Omental fat pad (tissue), 4 donors: Measurements from ENCODE around the gene SATB1. TPM values are rescaled to one million over a fixed set of nuclear protein-coding genes. Genes with fewer than 3 reads are reported as not detected.

Experiments used
- ATAC-seq: fragments of 150-250 bp; one replicate; pipeline ENCODE4 v1.9.1; 2016; ENCODE audit warnings: mild to moderate bottlenecking, moderate library complexity; ENCODE audit not compliant: low FRiP score
- DNase-seq: peaks from one replicate; pipeline ENCODE4 v3.0.0-alpha.2; 2019; ENCODE audit warnings: low spot score
- CTCF ChIP-seq, 3 donors: fragments of 450-650 bp; IDR thresholded peaks; one replicate each; pipeline ENCODE4 v1.5.1; 2016 to 2017; ENCODE audit warnings: antibody characterized with exemption in 3 of 3, mild to moderate bottlenecking in 3 of 3, moderate library complexity in 2 of 3
- total RNA-seq, 4 donors: library from RNA; depleted of rRNA; stranded (reverse); fragments of >200 nt; gene quantifications; one replicate each; pipeline ENCODE4 v1.1.0, GENCODE V29; 2016

The SATB1 gene
- total RNA-seq, 4 donors from 2014 or later, result 20.2 to 42.9 (median 30.6) TPM

DNA sequence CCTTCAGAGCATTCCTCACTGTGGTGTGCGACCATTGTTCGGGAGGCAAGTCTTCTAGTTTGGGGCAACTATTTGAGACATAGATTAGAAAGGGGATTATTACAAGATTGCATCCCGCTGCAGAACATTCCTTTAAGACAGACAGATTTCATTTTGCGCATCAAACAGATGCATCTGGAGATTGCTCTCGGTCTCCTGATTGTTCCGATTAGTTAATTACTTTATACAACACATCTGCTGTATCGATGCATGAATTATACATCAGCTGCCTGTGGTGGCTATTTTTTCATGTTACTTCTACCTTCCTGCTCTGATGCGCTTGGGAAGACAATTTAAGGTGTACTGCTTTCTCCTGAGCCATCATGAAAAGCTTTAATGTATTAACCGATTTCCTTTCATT lies 10.0 kb downstream of the SATB1 start:
- DNase-seq, result no peak
- TF ChIP-seq CTCF (IDR thresholded peaks at IDR 0.05), result no peak
- no peak for ATAC-seq

GRCh38 chr3:18412684-18413083 lies 12.5 kb downstream of the SATB1 start:
- TF ChIP-seq CTCF (IDR thresholded peaks at IDR 0.05), result no peak

DNA sequence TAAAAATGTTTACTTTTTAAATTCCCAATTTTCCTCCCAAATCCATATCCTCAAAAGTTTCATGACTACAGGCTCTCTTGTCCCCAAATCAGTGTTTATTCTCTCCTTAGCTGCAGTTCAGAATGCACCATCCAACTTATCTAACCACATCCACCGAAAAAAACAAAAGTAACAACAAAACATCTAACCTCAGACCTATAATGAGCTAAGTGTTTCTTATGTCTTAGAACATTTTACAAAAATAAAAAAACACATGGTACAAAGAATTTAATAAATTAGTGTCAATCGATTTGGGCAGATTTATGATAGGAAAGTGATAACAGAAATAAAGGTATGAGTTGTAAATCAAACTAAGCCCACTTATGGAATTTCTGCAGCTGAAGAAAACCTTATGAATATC lies 13.6 kb downstream of the SATB1 start:
- DNase-seq, result no peak
- no peak for ATAC-seq
- TF ChIP-seq CTCF (IDR thresholded peaks at IDR 0.05), result no peak

More at GRCh38 chr3:18412684-18413083, 12.5 kb downstream of the SATB1 start:
- DNase-seq (no peak), ATAC-seq (no peak)

- no peak for DNase-seq
- ATAC-seq, result no peak
- no peak for TF ChIP-seq CTCF (IDR thresholded peaks at IDR 0.05)
These were observed 14.9 kb downstream of the SATB1 start for GRCh38 chr3:18410205-18410604.

DNA sequence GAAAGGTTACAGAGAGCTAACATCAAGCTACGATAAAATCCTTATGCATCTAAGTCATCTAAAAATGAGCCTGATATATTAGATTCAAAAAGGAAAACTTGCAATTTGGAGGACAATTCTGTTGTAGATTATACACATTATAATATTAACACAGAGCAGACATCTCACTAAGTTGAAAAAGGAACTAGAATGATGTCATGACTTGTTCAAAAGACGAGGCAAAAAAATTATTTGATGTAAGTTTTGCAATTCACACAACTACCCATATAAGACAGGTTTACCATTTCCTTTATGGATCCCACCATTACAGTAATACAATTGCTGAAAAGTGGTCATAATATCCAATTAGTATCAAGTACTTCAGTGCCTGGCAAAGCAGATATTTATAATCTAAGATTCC lies 15.9 kb downstream of the SATB1 start:
- DNase-seq, result no peak
- ATAC-seq, result no peak
- no peak for TF ChIP-seq CTCF (IDR thresholded peaks at IDR 0.05)

DNA sequence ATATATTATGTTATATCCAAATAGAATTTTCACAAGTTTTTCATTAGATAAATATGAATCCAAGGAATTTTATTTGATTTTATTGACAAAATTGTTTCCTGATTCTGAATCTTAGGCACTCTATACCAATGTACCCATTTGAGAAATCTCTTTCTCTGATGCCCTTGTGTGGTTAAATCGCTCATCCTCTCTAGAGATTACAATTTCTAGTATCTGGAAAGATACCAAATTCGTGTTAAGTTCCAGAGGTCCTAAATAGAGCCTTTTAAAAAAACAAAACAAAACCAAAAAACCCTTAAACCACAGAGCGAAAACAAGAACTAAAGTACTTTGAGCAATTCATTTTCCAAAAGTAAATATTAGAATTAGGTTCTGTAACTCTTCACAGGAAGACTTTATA lies 20.0 kb downstream of the SATB1 start:
- ATAC-seq (no peak), DNase-seq (no peak)
- TF ChIP-seq CTCF (IDR thresholded peaks at IDR 0.05), result no peak

GRCh38 chr3:18403061-18403460 lies 22.1 kb downstream of the SATB1 start:
- DNase-seq (no peak), ATAC-seq (no peak)
- TF ChIP-seq CTCF (IDR thresholded peaks at IDR 0.05), result no peak
